Immature natural killer cell (primary cell): ENCODE data around the gene SVOPL. TPM values are rescaled to one million over a fixed set of nuclear protein-coding genes. Genes with fewer than 3 reads are reported as not detected.

ENCODE experiments used
- DNase-seq, 3 donors: peaks; one replicate each; pipeline ENCODE4 v3.0.0; 2022; ENCODE audit warnings: mixed read lengths in 1 of 3
- H3K27ac Mint-ChIP-seq, 6 donors: one replicate each; pipeline ENCODE4 v1.8.0; 2020; ENCODE audit warnings: mixed read lengths in 6 of 6, mild to moderate bottlenecking in 5 of 6, inconsistent platforms in 4 of 6, moderate library complexity in 3 of 6
- H3K27me3 Mint-ChIP-seq, 3 donors: one replicate each; pipeline ENCODE4 v1.8.0; 2020 to 2021; ENCODE audit warnings: low read depth in 3 of 3, mild to moderate bottlenecking in 3 of 3, mixed read lengths in 3 of 3, moderate library complexity in 3 of 3, inconsistent platforms in 1 of 3
- H3K36me3 Mint-ChIP-seq, 3 donors: one replicate each; pipeline ENCODE4 v1.8.0; 2020; ENCODE audit warnings: mixed read lengths in 3 of 3, inconsistent platforms in 2 of 3, mild to moderate bottlenecking in 2 of 3
- H3K4me1 Mint-ChIP-seq, 2 donors: one replicate each; pipeline ENCODE4 v1.8.0; 2020; ENCODE audit warnings: inconsistent platforms in 2 of 2, mild to moderate bottlenecking in 2 of 2, mixed read lengths in 2 of 2, moderate library complexity in 1 of 2
- H3K4me3 Mint-ChIP-seq, 5 donors: one replicate each; pipeline ENCODE4 v1.8.0; 2020; ENCODE audit warnings: mild to moderate bottlenecking in 5 of 5, mixed read lengths in 5 of 5, inconsistent platforms in 3 of 5, moderate library complexity in 3 of 5
- H3K9me3 Mint-ChIP-seq, 6 donors: one replicate each; pipeline ENCODE4 v1.8.0; 2020; ENCODE audit warnings: mild to moderate bottlenecking in 6 of 6, mixed read lengths in 6 of 6, inconsistent platforms in 4 of 6, moderate library complexity in 3 of 6
- polyA plus RNA-seq, 3 donors: library from polyadenylated mRNA; unstranded; fragments of 300-500 nt; fragmentation: Illumina TruSeq; gene quantifications; one replicate each; pipeline ENCODE4 v1.2.3, GENCODE V29; 2021

Gene SVOPL
- polyA plus RNA-seq, 3 donors from 2014 or later: 0.64 to 0.74 TPM; not detected in 1

DNA sequence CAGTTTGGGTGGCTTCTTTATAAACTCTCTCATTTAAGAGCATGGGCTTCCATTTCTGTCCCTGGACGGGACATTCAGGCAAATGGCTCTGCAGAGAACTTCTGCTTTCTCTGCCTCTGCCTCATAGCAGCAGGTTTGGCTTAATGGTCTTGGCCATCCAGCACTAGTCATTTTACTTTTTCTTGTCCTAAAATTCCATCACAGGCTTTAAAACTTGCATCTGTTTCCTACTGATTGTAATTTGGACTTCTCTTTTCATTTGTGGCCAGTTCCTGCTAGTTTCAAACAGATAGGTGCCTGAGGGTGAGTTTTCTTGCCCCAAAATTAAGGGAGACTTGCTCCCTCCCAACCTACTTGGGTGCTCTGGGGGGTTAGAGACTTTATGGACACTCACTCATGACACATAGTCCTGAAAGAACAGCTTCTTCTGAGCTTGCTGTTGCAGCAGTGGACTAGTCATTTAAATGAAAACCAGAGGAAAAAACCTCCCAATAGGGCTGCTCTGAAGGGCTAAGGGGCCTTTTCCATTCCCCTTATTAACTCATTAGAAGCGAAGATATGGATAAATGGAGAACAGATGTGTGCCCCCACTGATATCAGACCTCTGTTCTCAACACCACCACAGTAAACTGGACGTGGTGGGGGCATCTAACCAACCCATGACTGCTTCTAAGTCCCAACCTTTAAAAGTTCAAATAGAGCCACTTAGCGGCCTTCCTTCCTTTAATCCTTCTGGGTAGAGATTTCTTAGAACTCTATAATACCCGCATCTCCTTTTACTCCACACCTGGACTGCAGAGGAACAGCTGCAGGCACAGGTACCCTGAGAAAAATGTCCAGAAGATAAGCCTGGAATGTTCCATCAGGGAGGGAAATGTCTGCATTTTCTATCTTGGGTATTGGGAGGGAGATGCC, 38.8 kb downstream of the SVOPL start:
- Mint-ChIP-seq H3K4me3 (no peak overlapping the region), H3K4me1 (peaks cover 2 to 4% of the 10 kb centered on the region in 2 donors), H3K36me3 (no peaks in the 10 kb centered on the region), H3K9me3 (no peaks in the 10 kb centered on the region), H3K27ac (no peak overlapping the region), H3K27me3 (peaks cover 3 to 9% (median 6%) of the 10 kb centered on the region in 3 donors)
- no peak for DNase-seq

DNA sequence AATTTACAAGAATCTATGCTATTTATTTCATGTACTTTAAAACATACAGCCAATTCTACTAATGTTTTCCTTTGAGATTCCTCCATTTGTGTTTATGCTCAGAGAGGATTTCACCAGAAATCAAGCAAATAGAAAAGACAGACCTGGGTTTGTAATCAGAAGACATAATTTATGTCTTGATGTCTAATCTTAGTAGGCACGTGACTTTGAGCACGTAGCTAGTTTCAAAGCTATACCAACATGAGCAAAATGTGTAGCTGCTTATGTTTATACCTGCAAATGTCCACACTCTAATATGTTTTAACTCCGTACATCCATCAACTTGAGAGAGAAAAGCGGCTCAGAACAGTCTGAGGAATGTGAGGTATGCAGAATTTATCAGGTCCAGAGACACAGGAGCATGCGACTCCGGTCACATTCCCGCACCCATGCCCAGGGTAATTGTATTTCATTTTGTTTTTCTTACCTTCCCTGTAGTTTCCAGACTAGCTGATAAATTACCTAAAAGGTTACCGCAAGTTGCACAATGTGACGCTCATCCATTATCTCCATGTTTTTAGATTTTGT, 40.0 kb downstream of the SVOPL start:
- Mint-ChIP-seq H3K27ac (no peak overlapping the region), H3K4me3 (no peak overlapping the region), H3K27me3 (peaks cover 3 to 9% (median 6%) of the 10 kb centered on the region in 3 donors), H3K9me3 (no peaks in the 10 kb centered on the region), H3K4me1 (peaks cover 2 to 4% of the 10 kb centered on the region in 2 donors), H3K36me3 (no peaks in the 10 kb centered on the region)
- no peak for DNase-seq

DNA sequence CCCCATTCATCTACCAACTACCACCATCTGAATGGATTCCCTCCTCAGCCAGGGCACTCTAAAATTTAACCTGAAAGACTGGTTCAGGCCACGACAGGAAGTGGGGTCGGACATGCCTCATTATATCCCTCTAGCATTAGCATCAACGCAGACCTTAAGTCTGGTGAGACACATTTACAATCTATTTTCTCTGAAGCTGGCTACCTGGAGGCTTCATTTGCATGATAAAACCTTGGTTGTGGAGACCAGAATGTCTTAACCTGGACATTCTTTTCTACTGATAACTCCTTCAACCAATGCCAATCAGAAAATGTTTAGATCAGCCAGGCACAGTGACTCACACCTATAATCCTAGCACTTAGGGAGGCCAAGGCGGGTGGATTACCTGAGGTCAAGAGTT, 42.3 kb downstream of the SVOPL start:
- peaks cover 3 to 8% (median 3%) of the 10 kb centered on the region in 3 donors for H3K27me3 Mint-ChIP-seq
- no peak for DNase-seq
- no peak overlapping the region for H3K27ac Mint-ChIP-seq
- H3K4me3 Mint-ChIP-seq: no peak overlapping the region
- no peaks in the 10 kb centered on the region for H3K36me3 Mint-ChIP-seq
- no peaks in the 10 kb centered on the region for H3K9me3 Mint-ChIP-seq
- peaks cover under 1 to 3% of the 10 kb centered on the region in 2 donors for H3K4me1 Mint-ChIP-seq

DNA sequence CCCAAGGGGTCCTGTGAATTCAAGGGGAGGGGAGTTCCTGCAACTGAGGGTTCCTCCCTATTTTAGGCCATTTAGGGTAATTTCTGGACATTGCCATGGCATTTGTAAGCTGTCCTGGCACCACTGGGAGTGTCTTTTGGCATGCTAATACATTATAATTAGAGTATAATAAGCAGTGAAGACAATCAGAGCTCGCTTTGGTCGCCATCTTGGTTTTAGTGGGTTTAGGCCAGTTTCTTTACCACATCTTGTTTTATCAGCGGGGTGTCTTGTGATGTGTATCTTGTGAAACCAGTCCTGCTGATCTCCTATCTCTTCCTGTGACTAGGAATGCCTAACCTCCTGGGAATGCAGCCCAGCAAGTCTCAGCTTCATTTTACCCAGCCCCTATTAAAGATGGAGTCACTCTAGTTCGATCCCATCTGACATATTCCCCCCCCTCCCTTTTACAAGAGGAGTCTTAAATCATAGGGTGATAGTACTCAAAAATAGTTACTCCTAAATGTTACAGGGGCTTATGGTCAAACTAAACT, 43.2 kb downstream of the SVOPL start:
- Mint-ChIP-seq H3K27me3 (peaks cover 3 to 5% (median 4%) of the 10 kb centered on the region in 3 donors), H3K36me3 (no peaks in the 10 kb centered on the region), H3K27ac (no peak overlapping the region), H3K4me1 (no peaks in the 10 kb centered on the region), H3K9me3 (peaks cover 0 to 2% (median 0%) of the 10 kb centered on the region in 6 donors), H3K4me3 (no peak overlapping the region)
- no peak for DNase-seq

DNA sequence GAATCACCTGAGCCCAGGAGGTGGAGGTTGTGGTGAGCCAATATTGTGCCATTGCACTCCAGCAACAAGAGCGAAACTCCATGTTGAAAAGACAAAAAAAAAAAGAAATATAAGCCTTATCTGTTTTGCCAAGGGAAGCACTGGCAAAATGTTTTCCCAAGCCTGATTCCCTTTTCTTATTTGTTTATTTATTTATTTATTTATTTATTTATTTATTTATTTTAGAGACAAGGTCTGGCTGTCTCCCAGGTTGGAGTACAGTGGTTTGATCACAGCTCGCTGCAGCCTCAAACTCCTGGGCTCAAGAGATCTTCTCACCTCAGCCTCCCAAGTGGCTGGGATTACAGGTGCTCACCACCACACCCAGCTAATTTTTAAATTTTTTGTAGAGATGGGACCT, 44.2 kb downstream of the SVOPL start:
- peaks cover 3 to 5% (median 4%) of the 10 kb centered on the region in 3 donors for H3K27me3 Mint-ChIP-seq
- no peak overlapping the region for H3K27ac Mint-ChIP-seq
- no peaks in the 10 kb centered on the region for H3K4me1 Mint-ChIP-seq
- H3K4me3 Mint-ChIP-seq: no peak overlapping the region
- H3K9me3 Mint-ChIP-seq: peaks cover 0 to 5% (median 0%) of the 10 kb centered on the region in 6 donors
- DNase-seq: no peak
- H3K36me3 Mint-ChIP-seq: no peaks in the 10 kb centered on the region

DNA sequence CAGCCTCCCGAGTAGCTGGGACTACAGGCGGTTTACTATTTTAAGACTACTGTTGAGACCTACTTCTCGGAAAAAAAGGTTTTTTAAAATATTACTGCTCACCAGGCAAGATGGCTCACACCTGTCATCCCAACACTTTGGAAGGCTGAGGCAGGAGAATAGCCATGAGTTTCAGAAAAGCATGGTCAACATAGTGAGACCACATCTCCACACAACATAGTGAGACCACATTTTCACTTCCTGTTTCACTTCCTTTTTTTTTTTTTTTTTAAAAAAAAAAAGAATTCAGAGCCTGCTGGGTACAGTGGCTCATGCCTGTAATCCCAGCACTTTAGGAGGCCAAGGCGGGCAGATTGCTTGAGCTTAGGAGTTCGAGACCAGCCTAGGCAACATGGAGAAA, 46.5 kb downstream of the SVOPL start:
- Mint-ChIP-seq H3K27ac (no peak overlapping the region), H3K9me3 (peaks cover 0 to 5% (median 0%) of the 10 kb centered on the region in 6 donors), H3K4me3 (no peak overlapping the region), H3K27me3 (peaks cover 0 to 6% (median 2%) of the 10 kb centered on the region in 3 donors), H3K4me1 (no peaks in the 10 kb centered on the region), H3K36me3 (no peaks in the 10 kb centered on the region)
- DNase-seq: no peak

DNA sequence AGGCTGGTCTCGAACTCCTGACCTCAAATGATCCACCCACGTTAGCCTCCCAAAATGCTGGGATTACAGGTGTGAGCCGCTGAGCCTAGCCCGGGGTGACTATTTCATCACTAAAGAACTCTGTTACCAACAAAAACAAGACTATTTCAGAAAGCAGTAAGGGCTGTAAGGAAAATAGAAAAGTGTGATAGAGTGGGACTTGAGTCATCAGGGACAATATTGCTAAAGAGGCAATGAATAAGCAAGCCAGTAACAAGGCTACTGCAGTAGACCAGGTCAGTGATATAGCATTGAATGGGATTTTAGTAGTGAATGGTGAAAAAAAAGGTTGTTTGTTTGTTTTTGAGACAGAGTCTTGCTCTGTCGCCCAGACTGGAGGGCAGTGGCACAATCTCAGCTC, 51.7 kb downstream of the SVOPL start:
- Mint-ChIP-seq H3K27me3 (peaks cover 2 to 5% (median 2%) of the 10 kb centered on the region in 3 donors), H3K36me3 (no peaks in the 10 kb centered on the region), H3K9me3 (peaks cover 0 to 5% (median 0%) of the 10 kb centered on the region in 6 donors), H3K27ac (no peak overlapping the region), H3K4me1 (no peaks in the 10 kb centered on the region), H3K4me3 (no peak overlapping the region)
- DNase-seq: no peak

DNA sequence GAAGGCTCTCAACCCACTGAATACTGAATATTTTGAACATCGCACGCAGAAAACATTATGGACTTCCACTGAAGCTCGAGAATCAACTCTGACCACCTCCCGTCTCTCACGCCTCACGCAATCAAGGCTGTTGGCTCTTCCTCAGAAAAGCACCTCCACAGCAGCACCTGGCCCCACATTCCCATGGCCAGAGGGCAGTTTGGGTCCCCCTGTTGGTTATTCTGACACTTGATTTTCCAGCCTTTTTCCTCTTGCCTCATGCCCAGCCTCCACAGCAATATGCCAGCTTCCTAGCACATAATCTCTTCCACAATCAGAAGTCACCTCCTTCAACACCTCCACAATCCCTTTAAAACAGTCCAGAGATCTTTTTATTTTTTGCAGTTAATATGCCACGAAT, 55.9 kb downstream of the SVOPL start:
- H3K9me3 Mint-ChIP-seq: peaks cover 0 to 2% (median 0%) of the 10 kb centered on the region in 6 donors
- H3K4me1 Mint-ChIP-seq: no peaks in the 10 kb centered on the region
- H3K36me3 Mint-ChIP-seq: no peaks in the 10 kb centered on the region
- no peak for DNase-seq
- H3K27ac Mint-ChIP-seq: no peak overlapping the region
- H3K27me3 Mint-ChIP-seq: peaks cover 0 to 5% (median 2%) of the 10 kb centered on the region in 3 donors
- H3K4me3 Mint-ChIP-seq: no peak overlapping the region

DNA sequence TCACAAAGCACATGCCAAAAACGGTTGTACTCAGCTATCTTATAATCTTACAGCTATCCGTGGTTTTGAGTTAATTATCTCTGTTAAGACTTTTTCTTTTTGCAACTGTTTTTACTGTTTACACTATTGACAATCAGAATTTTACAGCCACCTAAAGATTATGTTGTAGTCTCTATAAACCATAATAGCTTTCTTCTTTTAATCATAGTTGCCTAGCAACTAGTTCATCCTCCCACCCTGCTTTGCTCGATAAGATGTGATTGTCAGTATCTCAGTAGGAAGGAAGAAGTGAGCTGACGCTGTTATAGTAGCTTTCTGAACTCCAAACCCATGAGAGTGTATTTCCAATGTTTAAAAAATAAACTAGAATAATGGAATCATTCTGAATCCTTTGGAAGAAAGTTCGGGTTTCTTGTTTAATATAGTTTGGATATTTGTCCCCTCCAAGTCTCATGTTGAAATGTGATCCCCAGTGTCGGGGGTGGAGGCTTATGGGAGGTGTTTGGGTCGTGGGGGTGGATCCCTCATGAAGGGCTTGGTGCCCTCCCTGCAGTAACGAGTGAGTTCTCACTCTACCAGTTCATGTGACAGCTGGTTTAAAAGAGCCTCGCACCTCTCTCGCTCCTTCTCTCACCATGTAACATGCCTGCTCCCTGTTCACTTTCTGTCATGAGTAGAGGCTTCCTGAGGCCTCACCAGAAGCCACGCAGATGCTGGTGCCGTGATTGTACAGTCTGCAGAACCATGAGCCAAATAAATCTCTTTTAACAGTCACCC, 68.1 kb downstream of the SVOPL start:
- no peak for DNase-seq
- Mint-ChIP-seq H3K4me3 (no peak overlapping the region), H3K27me3 (peaks cover 0 to 6% (median 1%) of the 10 kb centered on the region in 3 donors), H3K4me1 (no peaks in the 10 kb centered on the region), H3K9me3 (no peaks in the 10 kb centered on the region), H3K36me3 (no peaks in the 10 kb centered on the region), H3K27ac (no peak overlapping the region)

DNA sequence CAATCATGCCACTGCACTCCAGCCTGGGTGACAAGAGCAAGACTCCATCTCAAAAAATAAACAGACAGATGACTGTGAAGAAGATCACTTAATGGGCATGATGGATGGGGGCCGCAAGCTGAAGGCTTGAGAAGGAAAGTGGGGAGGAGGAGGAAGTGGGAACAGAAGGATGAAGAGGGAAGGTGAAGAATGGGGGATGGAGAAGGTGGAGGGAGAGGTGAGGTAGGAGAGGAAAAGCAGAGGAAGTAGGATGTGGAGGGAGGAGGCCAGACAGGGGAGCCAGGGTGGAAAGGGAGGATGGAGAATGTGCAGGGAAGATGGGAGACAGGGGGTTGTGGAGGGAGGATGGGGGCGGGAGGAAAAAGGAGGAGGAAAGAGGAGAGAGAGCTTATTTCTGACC, 68.8 kb downstream of the SVOPL start:
- no peak for DNase-seq
- Mint-ChIP-seq H3K27ac (no peak overlapping the region), H3K27me3 (peaks cover 0 to 6% (median 1%) of the 10 kb centered on the region in 3 donors), H3K36me3 (no peaks in the 10 kb centered on the region), H3K4me3 (no peak overlapping the region), H3K4me1 (no peaks in the 10 kb centered on the region), H3K9me3 (no peaks in the 10 kb centered on the region)

DNA sequence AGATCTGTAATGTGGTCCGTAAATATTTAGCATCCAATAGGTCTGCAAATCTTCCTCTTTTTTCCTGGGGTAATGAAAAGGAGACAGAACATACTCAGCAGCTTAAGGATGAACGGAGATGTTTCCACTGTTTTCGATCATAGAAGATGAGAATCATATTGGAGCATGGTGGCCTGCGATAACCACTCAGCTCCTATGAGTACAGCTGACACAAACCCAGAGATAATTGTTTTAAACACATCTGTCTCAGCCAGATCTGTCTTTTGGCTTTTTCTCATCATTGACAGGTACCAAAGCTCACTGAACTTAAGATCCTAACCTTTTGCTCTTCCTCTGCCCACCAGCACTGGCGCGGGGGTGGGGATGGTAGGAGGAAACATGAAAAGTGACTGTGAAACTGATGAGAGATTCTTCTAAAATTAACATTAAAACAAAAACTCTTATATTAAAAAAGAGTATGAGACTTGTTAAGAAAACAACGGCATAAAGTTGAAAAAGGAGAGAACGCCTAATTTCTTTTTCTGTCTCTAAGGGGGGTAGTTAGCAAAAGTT, 71.0 kb downstream of the SVOPL start:
- H3K4me1 Mint-ChIP-seq: peaks cover 14 to 18% of the 10 kb centered on the region in 2 donors
- H3K27me3 Mint-ChIP-seq: peaks cover 0 to 8% (median 5%) of the 10 kb centered on the region in 3 donors
- H3K4me3 Mint-ChIP-seq: no peak overlapping the region
- no peaks in the 10 kb centered on the region for H3K9me3 Mint-ChIP-seq
- H3K36me3 Mint-ChIP-seq: no peaks in the 10 kb centered on the region
- DNase-seq: no peak
- no peak overlapping the region for H3K27ac Mint-ChIP-seq

DNA sequence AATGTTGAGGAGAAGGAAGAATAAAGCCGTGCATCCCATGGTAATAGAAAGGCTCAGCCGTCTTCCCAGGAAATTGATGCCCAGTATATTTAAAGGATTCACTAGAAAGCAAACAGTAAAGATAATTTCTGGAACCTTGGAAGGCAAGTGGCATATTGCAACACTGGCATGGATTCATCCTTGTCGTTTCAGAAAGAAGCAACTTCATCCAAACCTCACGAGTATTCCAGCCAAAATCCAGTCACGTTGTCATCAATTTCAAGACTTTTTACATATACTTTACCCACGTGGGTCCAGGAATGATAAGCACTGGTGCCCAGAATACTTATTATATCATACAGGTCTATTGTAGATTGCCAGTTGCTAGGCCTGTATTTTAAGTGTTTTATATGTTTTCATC, 73.8 kb downstream of the SVOPL start:
- no peak for DNase-seq
- Mint-ChIP-seq H3K4me3 (no peak overlapping the region), H3K9me3 (no peaks in the 10 kb centered on the region), H3K4me1 (peaks cover 25 to 29% of the 10 kb centered on the region in 2 donors), H3K36me3 (no peaks in the 10 kb centered on the region), H3K27me3 (peaks cover 2 to 10% (median 4%) of the 10 kb centered on the region in 3 donors), H3K27ac (no peak overlapping the region)

DNA sequence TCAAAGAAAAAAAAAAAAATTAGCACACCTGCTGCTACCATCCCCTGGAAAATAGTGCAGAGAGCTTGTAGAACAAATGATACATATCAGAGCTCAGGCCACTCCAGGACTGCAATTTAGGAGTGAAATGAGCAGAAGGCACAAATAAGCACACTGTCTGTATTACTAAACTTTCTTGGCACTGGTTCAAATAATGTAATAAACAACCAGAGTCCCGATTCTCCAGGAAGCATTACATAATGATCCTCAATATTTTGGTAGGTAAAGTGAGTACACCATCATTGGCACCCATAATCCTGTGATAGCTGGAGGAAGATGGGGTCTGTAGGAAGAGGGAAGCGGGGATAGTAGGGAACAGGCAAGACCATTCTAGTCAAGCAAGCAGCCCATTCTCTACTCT, 74.3 kb downstream of the SVOPL start:
- DNase-seq: no peak
- H3K4me3 Mint-ChIP-seq: no peak overlapping the region
- H3K4me1 Mint-ChIP-seq: peaks cover 25 to 29% of the 10 kb centered on the region in 2 donors
- peaks cover 2 to 10% (median 4%) of the 10 kb centered on the region in 3 donors for H3K27me3 Mint-ChIP-seq
- H3K27ac Mint-ChIP-seq: no peak overlapping the region
- no peaks in the 10 kb centered on the region for H3K9me3 Mint-ChIP-seq
- H3K36me3 Mint-ChIP-seq: no peaks in the 10 kb centered on the region
